ENCODE results near the gene METTL26.

GRCh38 chr16:676913-677312, 40.8 kb upstream of the METTL26 start:
- TF ChIP-seq CTCF (IDR thresholded peaks at IDR 0.05; ENCODE audit: insufficient read depth, low read length) (no peak), GABPA (IDR thresholded peaks at IDR 0.05; ENCODE audit: low read depth) (no peak), SPI1 (IDR thresholded peaks at IDR 0.05; ENCODE audit: borderline replicate concordance, low read depth) (no peak)
